Parathyroid adenoma (tissue), 2 donors: ENCODE results near the gene PARD3B.

Experiments used
- H2AFZ ChIP-seq: fragments of 300-600 bp; sonication (generic); one replicate; pipeline ENCODE4 v1.7.0; 2017; ENCODE audit warnings: antibody characterized with exemption, mild to moderate bottlenecking
- H3K27ac ChIP-seq: fragments of 300-600 bp; sonication (generic); one replicate; pipeline ENCODE4 v1.7.0; 2017
- H3K27me3 ChIP-seq: fragments of 300-600 bp; sonication (generic); one replicate; pipeline ENCODE4 v1.7.0; 2017; ENCODE audit warnings: low read length; ENCODE audit not compliant: control insufficient read depth, insufficient read depth
- H3K36me3 ChIP-seq: fragments of 300-600 bp; sonication (generic); one replicate; pipeline ENCODE4 v1.7.0; 2017; ENCODE audit warnings: low read length; ENCODE audit not compliant: control insufficient read depth, insufficient read depth
- H3K4me1 ChIP-seq: fragments of 300-600 bp; sonication (generic); one replicate; pipeline ENCODE4 v1.7.0; 2017; ENCODE audit warnings: control low read depth
- H3K4me2 ChIP-seq: fragments of 300-600 bp; sonication (generic); one replicate; pipeline ENCODE4 v1.7.0; 2017; ENCODE audit warnings: low read length
- H3K4me3 ChIP-seq: fragments of 300-600 bp; sonication (generic); one replicate; pipeline ENCODE4 v1.7.0; 2017; ENCODE audit warnings: low read depth, low read length
- H3K79me2 ChIP-seq: fragments of 300-600 bp; sonication (generic); one replicate; pipeline ENCODE4 v1.7.0; 2017; ENCODE audit warnings: control low read depth
- H3K9ac ChIP-seq: fragments of 300-600 bp; sonication (generic); one replicate; pipeline ENCODE4 v1.7.0; 2017; ENCODE audit warnings: mild to moderate bottlenecking
- H3K9me3 ChIP-seq: fragments of 300-600 bp; sonication (generic); one replicate; pipeline ENCODE4 v1.7.0; 2017; ENCODE audit warnings: low read length; ENCODE audit not compliant: control insufficient read depth
- CTCF ChIP-seq: fragments of 300-600 bp; sonication (generic); IDR thresholded peaks from one replicate; pipeline ENCODE4 v1.7.0; 2017; ENCODE audit warnings: antibody characterized with exemption, mild to moderate bottlenecking
- donor health status: primary hyperparathyroidism.

PARD3B gene

GRCh38 chr2:204544961-204545860 lies at the start of gene PARD3B:
Gene PARD3B, plus strand, starts transcription at chr2:204545475. Its CDS starts 525 bp downstream, at chr2:204546000.
- TF ChIP-seq CTCF, result no peak
- peak within 1 kb of the TSS; percentile 90 for H3K27ac ChIP-seq

GRCh38 chr2:204496779-204497178 lies 48.5 kb upstream of the PARD3B start:
- Histone ChIP-seq H3K36me3 (no peaks in the 10 kb centered on the region), H3K4me3 (no peak overlapping the region), H3K79me2 (no peaks in the 10 kb centered on the region), H3K27ac (no peak overlapping the region), H3K9ac (no peak overlapping the region), H3K9me3 (no peaks in the 10 kb centered on the region), H3K27me3 (no peaks in the 10 kb centered on the region), H2AFZ (no peak overlapping the region), H3K4me2 (no peak overlapping the region), H3K4me1 (peaks cover 25% of the 10 kb centered on the region)
- no peak for TF ChIP-seq CTCF

More at GRCh38 chr2:204544961-204545860, at the start of gene PARD3B:
- no peaks in the 10 kb centered on the region for H3K36me3 ChIP-seq
- peak within 1 kb of the TSS; percentile 78 for H3K9ac ChIP-seq
- H3K27me3 ChIP-seq, result no peaks in the 10 kb centered on the region
- no peaks in the 10 kb centered on the region for H3K9me3 ChIP-seq
- H3K4me2 ChIP-seq, result peak within 1 kb of the TSS; percentile 62
- H3K4me1 ChIP-seq, result peaks cover 23% of the 10 kb centered on the region
- peak within 1 kb of the TSS; percentile 71 for H3K4me3 ChIP-seq
- peak within 1 kb of the TSS; percentile 86 for H2AFZ ChIP-seq
- H3K79me2 ChIP-seq, result peaks cover 23% of the 10 kb centered on the region

- no peak for TF ChIP-seq CTCF
- H3K4me1 ChIP-seq, result peaks cover 22% of the 10 kb centered on the region
- no peaks in the 10 kb centered on the region for H3K9me3 ChIP-seq
- H3K27me3 ChIP-seq, result no peaks in the 10 kb centered on the region
- no peak overlapping the region for H3K9ac ChIP-seq
- no peaks in the 10 kb centered on the region for H3K79me2 ChIP-seq
- no peak overlapping the region for H3K4me2 ChIP-seq
- no peaks in the 10 kb centered on the region for H3K36me3 ChIP-seq
- no peak overlapping the region for H3K4me3 ChIP-seq
- H3K27ac ChIP-seq, result no peak overlapping the region
- H2AFZ ChIP-seq, result no peak overlapping the region
These were observed 47.4 kb upstream of the PARD3B start for GRCh38 chr2:204497855-204498254.

- TF ChIP-seq CTCF, result no peak
- Histone ChIP-seq H3K27me3 (no peaks in the 10 kb centered on the region), H3K9ac (no peak overlapping the region), H3K4me1 (peaks cover 26% of the 10 kb centered on the region), H3K9me3 (no peaks in the 10 kb centered on the region), H2AFZ (no peak overlapping the region), H3K36me3 (no peaks in the 10 kb centered on the region), H3K4me3 (no peak overlapping the region), H3K27ac (no peak overlapping the region), H3K79me2 (no peaks in the 10 kb centered on the region), H3K4me2 (no peak overlapping the region)
These were observed 47.0 kb upstream of the PARD3B start for GRCh38 chr2:204498291-204498690.
